Nephron (organoid): ENCODE measurements around the gene ZNF575.
A peak's percentile ranks its signal among the peaks of the same experiment; 100 is the strongest.

ENCODE experiments used
- H3K27ac Mint-ChIP-seq, 3 experiments: 2 replicates each; pipeline ENCODE4 v1.8.0; 2020; ENCODE audit warnings: mixed read lengths in 3 of 3, mild to moderate bottlenecking in 2 of 3, moderate library complexity in 1 of 3
- H3K27me3 Mint-ChIP-seq: 2 replicates; pipeline ENCODE4 v1.8.0; 2021; ENCODE audit warnings: low read depth, mild to moderate bottlenecking, moderate library complexity, mixed read lengths
- H3K36me3 Mint-ChIP-seq: 2 replicates; pipeline ENCODE4 v1.8.0; 2020; ENCODE audit warnings: low read depth, mixed read lengths
- H3K4me1 Mint-ChIP-seq: 2 replicates; pipeline ENCODE4 v1.8.0; 2020; ENCODE audit warnings: mixed read lengths
- H3K4me3 Mint-ChIP-seq, 3 experiments: 2 replicates each; pipeline ENCODE4 v1.8.0; 2020; ENCODE audit warnings: mild to moderate bottlenecking in 3 of 3, mixed read lengths in 3 of 3, moderate library complexity in 2 of 3
- H3K9me3 Mint-ChIP-seq: 2 replicates; pipeline ENCODE4 v1.8.0; 2020; ENCODE audit warnings: mixed read lengths
- TF ChIP-seq, protein P1 (sequence below), 3 experiments: fragments of 200-600 bp; sonication (generic); IDR thresholded peaks; one replicate each; pipeline ENCODE4 v1.5.0; 2021; ENCODE audit warnings: antibody characterized with exemption in 3 of 3; ENCODE audit not compliant: unreplicated experiment in 3 of 3

The ZNF575 gene

GRCh38 chr19:43501661-43502418, 31.1 kb upstream of the ZNF575 start:
- peaks cover 18% of the 10 kb centered on the region for H3K36me3 Mint-ChIP-seq
- no peaks in the 10 kb centered on the region for H3K9me3 Mint-ChIP-seq
- peak overlapping the region; percentile 75 to 98 (median 92) for H3K4me3 Mint-ChIP-seq
- peak overlapping the region in 1 of 3 experiments; percentile 19 for H3K27ac Mint-ChIP-seq
- TF ChIP-seq, protein P1, sequence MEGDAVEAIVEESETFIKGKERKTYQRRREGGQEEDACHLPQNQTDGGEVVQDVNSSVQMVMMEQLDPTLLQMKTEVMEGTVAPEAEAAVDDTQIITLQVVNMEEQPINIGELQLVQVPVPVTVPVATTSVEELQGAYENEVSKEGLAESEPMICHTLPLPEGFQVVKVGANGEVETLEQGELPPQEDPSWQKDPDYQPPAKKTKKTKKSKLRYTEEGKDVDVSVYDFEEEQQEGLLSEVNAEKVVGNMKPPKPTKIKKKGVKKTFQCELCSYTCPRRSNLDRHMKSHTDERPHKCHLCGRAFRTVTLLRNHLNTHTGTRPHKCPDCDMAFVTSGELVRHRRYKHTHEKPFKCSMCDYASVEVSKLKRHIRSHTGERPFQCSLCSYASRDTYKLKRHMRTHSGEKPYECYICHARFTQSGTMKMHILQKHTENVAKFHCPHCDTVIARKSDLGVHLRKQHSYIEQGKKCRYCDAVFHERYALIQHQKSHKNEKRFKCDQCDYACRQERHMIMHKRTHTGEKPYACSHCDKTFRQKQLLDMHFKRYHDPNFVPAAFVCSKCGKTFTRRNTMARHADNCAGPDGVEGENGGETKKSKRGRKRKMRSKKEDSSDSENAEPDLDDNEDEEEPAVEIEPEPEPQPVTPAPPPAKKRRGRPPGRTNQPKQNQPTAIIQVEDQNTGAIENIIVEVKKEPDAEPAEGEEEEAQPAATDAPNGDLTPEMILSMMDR (IDR thresholded peaks at IDR 0.05; ENCODE audit: unreplicated experiment in 3 of 3), result no peak
- peaks cover 18% of the 10 kb centered on the region for H3K27me3 Mint-ChIP-seq
- peaks cover 50% of the 10 kb centered on the region for H3K4me1 Mint-ChIP-seq

DNA sequence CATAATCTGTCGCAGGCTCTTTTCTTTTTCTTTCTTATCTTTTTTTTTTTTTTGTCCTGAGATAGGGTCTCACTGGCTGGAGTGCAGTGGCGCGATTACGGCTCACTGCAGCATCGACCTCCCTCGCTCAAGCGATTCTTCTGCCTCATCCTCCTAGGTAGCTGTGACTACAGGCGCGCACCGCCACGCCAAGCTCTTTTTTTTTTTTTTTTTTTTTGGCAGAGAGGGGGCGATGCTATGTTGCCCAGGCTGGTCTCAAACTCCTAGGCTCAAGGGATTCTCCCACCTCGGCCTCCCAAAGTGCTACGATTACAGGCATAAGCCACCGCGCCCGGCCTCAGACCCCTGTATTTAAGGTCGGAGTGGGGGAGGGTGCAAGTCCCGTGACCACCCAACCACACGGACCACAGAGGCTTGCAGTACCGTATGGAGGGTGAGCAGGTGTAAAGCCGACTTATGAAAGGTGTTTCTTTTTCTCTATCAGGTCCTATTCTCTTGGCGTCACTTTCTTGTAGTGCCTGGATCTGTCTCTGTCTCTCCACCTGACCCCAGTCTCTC, 30.5 kb upstream of the ZNF575 start:
- H3K27ac Mint-ChIP-seq, result peak overlapping the region in 2 of 3 experiments; percentile 16 to 84
- H3K27me3 Mint-ChIP-seq, result peaks cover 18% of the 10 kb centered on the region

GRCh38 chr19:43503501-43504425, 29.2 kb upstream of the ZNF575 start:
- Mint-ChIP-seq H3K36me3 (peaks cover 19% of the 10 kb centered on the region), H3K4me3 (peak overlapping the region; percentile 92 to 98 (median 92)), H3K27me3 (peaks cover 15% of the 10 kb centered on the region), H3K4me1 (peaks cover 39% of the 10 kb centered on the region), H3K27ac (peak overlapping the region; percentile 77 to 93 (median 84)), H3K9me3 (no peaks in the 10 kb centered on the region)
- TF ChIP-seq, protein P1 (IDR thresholded peaks at IDR 0.05; ENCODE audit: unreplicated experiment in 3 of 3), result no peak

More for the DNA sequence above, 30.5 kb upstream of the ZNF575 start:
- Mint-ChIP-seq H3K36me3 (peaks cover 16% of the 10 kb centered on the region), H3K4me1 (peaks cover 48% of the 10 kb centered on the region), H3K9me3 (no peaks in the 10 kb centered on the region), H3K4me3 (peak overlapping the region; percentile 92 to 98 (median 92))
- TF ChIP-seq, protein P1 (IDR thresholded peaks at IDR 0.05; ENCODE audit: unreplicated experiment in 3 of 3), result no peak

DNA sequence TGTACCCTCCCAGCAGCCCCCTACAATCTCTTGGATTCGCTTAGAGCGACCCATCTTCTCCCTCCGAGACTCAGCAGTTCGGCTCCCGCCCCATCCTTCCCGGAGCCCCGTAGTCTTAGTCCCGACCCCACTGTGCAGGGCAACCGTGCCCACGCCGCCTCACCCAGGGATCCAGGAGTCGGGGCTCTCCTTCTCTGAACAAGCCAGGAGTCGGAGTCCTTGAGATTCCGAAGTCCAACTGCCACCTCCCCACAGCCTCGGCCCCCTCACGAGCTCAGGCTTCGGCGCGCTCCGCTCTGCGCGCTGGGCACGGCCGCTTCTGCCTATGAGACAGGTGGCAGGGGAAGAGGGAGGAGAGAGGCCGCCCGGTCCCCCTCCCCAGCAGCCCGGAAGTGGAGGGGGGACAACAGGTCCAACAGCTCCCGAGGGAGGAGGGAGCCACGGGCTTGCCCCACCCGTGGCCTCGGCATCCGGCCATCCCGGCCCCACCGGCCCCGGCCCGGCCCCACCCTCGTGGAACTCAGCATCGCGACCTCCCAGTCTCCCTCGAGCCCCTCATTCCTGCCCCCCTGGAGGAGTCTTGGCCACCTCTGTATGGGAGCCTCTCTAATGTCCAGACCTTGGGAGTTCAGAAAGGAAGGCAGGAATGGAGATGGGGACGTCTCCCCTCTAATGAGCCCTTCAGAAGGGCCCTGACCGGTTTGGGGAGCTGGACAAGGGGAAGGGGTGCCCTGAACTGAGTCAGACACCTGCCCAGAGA, 28.4 kb upstream of the ZNF575 start, which contains the start of gene PHLDB3:
Gene PHLDB3 (minus strand): TSS at position 321 of the 760 bp plus-strand sequence. CDS start 628 bp downstream, outside the sequence.
- Mint-ChIP-seq H3K9me3 (no peaks in the 10 kb centered on the region), H3K27ac (peak within 1 kb of the TSS; percentile 77 to 93 (median 84)), H3K4me1 (peaks cover 31% of the 10 kb centered on the region), H3K27me3 (peaks cover 15% of the 10 kb centered on the region), H3K4me3 (peak within 1 kb of the TSS; percentile 92 to 98 (median 92)), H3K36me3 (peaks cover 16% of the 10 kb centered on the region)
- TF ChIP-seq, protein P1 (IDR thresholded peaks at IDR 0.05; ENCODE audit: unreplicated experiment in 3 of 3), result no peak

DNA sequence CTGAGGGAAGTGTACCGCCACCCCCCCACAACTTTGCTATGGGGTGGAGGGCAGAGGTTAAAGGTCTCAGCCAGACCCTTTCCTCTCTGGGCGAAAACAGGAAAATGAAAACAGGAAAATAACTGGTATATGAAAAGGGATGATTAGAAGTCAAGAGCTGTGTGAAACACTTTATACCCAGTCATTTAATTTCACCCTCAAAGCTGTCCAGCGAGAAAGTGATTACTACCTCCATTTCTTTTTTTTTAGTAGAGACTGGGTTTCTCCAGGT, 27.9 kb upstream of the ZNF575 start:
- peaks cover 21% of the 10 kb centered on the region for H3K36me3 Mint-ChIP-seq
- peaks cover 31% of the 10 kb centered on the region for H3K4me1 Mint-ChIP-seq
- TF ChIP-seq, protein P1 (IDR thresholded peaks at IDR 0.05; ENCODE audit: unreplicated experiment in 3 of 3), result no peak
- H3K9me3 Mint-ChIP-seq, result no peaks in the 10 kb centered on the region
- H3K4me3 Mint-ChIP-seq, result peak overlapping the region; percentile 46 to 98 (median 92)
- H3K27ac Mint-ChIP-seq, result no peak overlapping the region
- H3K27me3 Mint-ChIP-seq, result peaks cover 15% of the 10 kb centered on the region
